Measurements from ENCODE around the gene ZNF385B.
"Not testable (repeated sequence)": the region's sequence is repeated elsewhere in the genome, so short reads cannot be mapped to it uniquely, and the experiment has no call there.

ZNF385B gene

GRCh38 chr2:179861416-179862067 lies at the start of gene ZNF385B:
Gene ZNF385B, minus strand, starts transcription at chr2:179861612.
- H3K9ac ChIP-seq, result peak within 1 kb of the TSS in 7 of 11 experiments; percentile 19 to 50 (median 38); a peak in 8 of 22 replicates
- no peak within 1 kb of the TSS for H3K27ac ChIP-seq
- no peaks in the 10 kb centered on the region; a peak in 1 of 22 replicates for H3K9me3 ChIP-seq (replicated peaks in 1 of 11)
- peaks cover 0 to 20% (median 7%) of the 10 kb centered on the region in 11 experiments; a peak in 8 of 22 replicates for H4K20me1 ChIP-seq
- peaks cover 55 to 81% (median 68%) of the 10 kb centered on the region in 11 experiments for H3K27me3 ChIP-seq
- H3K36me3 ChIP-seq, result no peaks in the 10 kb centered on the region
- peak within 1 kb of the TSS; percentile 92 to 99 (median 96) for H3K4me2 ChIP-seq
- peaks cover 6 to 16% (median 12%) of the 10 kb centered on the region in 10 experiments; a peak in 17 of 20 replicates for H3K4me1 ChIP-seq
- no peak for TF ChIP-seq Cebpa-rat (IDR thresholded peaks at IDR 0.05)
- peak within 1 kb of the TSS; percentile 55 to 71 (median 62) for H3K4me3 ChIP-seq

- Histone ChIP-seq H3K36me3 (no peaks in the 10 kb centered on the region), H4K20me1 (no peaks in the 10 kb centered on the region), H3K4me3 (no peak overlapping the region), H3K4me2 (no peak overlapping the region), H3K4me1 (no peaks in the 10 kb centered on the region), H3K27ac (no peak overlapping the region), H3K9me3 (replicated peaks in 1 of 11) (no peaks in the 10 kb centered on the region), H3K9ac (no peak overlapping the region), H3K27me3 (no peaks in the 10 kb centered on the region)
- TF ChIP-seq Cebpa-rat (IDR thresholded peaks at IDR 0.05), result no peak
These were observed 49.3 kb upstream of the ZNF385B start for GRCh38 chr2:179910735-179911113.

- H4K20me1 ChIP-seq, result no peaks in the 10 kb centered on the region
- H3K9me3 ChIP-seq (replicated peaks in 1 of 11), result no peaks in the 10 kb centered on the region
- H3K9ac ChIP-seq, result no peak overlapping the region
- H3K4me3 ChIP-seq, result no peak overlapping the region
- no peaks in the 10 kb centered on the region for H3K4me1 ChIP-seq
- H3K27me3 ChIP-seq, result no peaks in the 10 kb centered on the region
- no peak overlapping the region for H3K27ac ChIP-seq
- no peak for TF ChIP-seq Cebpa-rat (IDR thresholded peaks at IDR 0.05)
- H3K4me2 ChIP-seq, result no peak overlapping the region
- no peaks in the 10 kb centered on the region for H3K36me3 ChIP-seq
These were observed 48.7 kb upstream of the ZNF385B start for GRCh38 chr2:179909845-179910734.

- no peaks in the 10 kb centered on the region for H3K4me1 ChIP-seq
- H3K36me3 ChIP-seq, result no peaks in the 10 kb centered on the region
- H3K9me3 ChIP-seq (replicated peaks in 1 of 11), result peaks cover 9 to 23% (median 18%) of the 10 kb centered on the region in 11 experiments; a peak in 19 of 22 replicates
- no peak for TF ChIP-seq Cebpa-rat (IDR thresholded peaks at IDR 0.05)
- no peak overlapping the region for H3K4me2 ChIP-seq
- H3K9ac ChIP-seq, result no peak overlapping the region
- no peak overlapping the region for H3K27ac ChIP-seq
- H3K4me3 ChIP-seq, result no peak overlapping the region
- H4K20me1 ChIP-seq, result no peaks in the 10 kb centered on the region
- no peaks in the 10 kb centered on the region for H3K27me3 ChIP-seq
These were observed 39.2 kb upstream of the ZNF385B start for GRCh38 chr2:179900655-179901054.

- Histone ChIP-seq H3K4me1 (no peaks in the 10 kb centered on the region), H3K4me3 (no peak overlapping the region), H3K9ac (no peak overlapping the region), H3K36me3 (no peaks in the 10 kb centered on the region), H3K27ac (no peak overlapping the region), H4K20me1 (no peaks in the 10 kb centered on the region), H3K27me3 (no peaks in the 10 kb centered on the region), H3K9me3 (replicated peaks in 1 of 11) (peaks cover 9 to 23% (median 18%) of the 10 kb centered on the region in 11 experiments; a peak in 19 of 22 replicates), H3K4me2 (no peak overlapping the region)
- TF ChIP-seq Cebpa-rat (IDR thresholded peaks at IDR 0.05), result no peak
These were observed 38.3 kb upstream of the ZNF385B start for GRCh38 chr2:179899666-179900065.

GRCh38 chr2:179898873-179899272 lies 37.5 kb upstream of the ZNF385B start:
- Histone ChIP-seq H4K20me1 (no peaks in the 10 kb centered on the region), H3K27ac (no peak overlapping the region), H3K36me3 (no peaks in the 10 kb centered on the region), H3K9ac (no peak overlapping the region), H3K27me3 (no peaks in the 10 kb centered on the region), H3K9me3 (replicated peaks in 1 of 11) (peaks cover 9 to 18% (median 14%) of the 10 kb centered on the region in 11 experiments; a peak in 19 of 22 replicates), H3K4me2 (no peak overlapping the region), H3K4me3 (no peak overlapping the region), H3K4me1 (no peaks in the 10 kb centered on the region)
- TF ChIP-seq Cebpa-rat (IDR thresholded peaks at IDR 0.05), result no peak

GRCh38 chr2:179893616-179894015 lies 32.2 kb upstream of the ZNF385B start:
- H4K20me1 ChIP-seq, result no peaks in the 10 kb centered on the region
- peaks cover 12 to 20% (median 14%) of the 10 kb centered on the region in 11 experiments; a peak in 20 of 22 replicates for H3K9me3 ChIP-seq (replicated peaks in 1 of 11)
- H3K4me1 ChIP-seq, result no peaks in the 10 kb centered on the region
- no peak for TF ChIP-seq Cebpa-rat (IDR thresholded peaks at IDR 0.05)
- H3K9ac ChIP-seq, result no peak overlapping the region
- no peak overlapping the region for H3K4me3 ChIP-seq
- no peaks in the 10 kb centered on the region for H3K36me3 ChIP-seq
- H3K27ac ChIP-seq, result no peak overlapping the region
- H3K27me3 ChIP-seq, result no peaks in the 10 kb centered on the region
- H3K4me2 ChIP-seq, result no peak overlapping the region

- Histone ChIP-seq H4K20me1 (no peaks in the 10 kb centered on the region), H3K9ac (no peak overlapping the region), H3K4me3 (no peak overlapping the region), H3K36me3 (no peaks in the 10 kb centered on the region), H3K27ac (no peak overlapping the region), H3K9me3 (replicated peaks in 1 of 11) (peaks cover 18 to 32% (median 23%) of the 10 kb centered on the region in 11 experiments; a peak in 20 of 22 replicates), H3K4me2 (no peak overlapping the region), H3K27me3 (no peaks in the 10 kb centered on the region), H3K4me1 (no peaks in the 10 kb centered on the region)
- TF ChIP-seq Cebpa-rat (IDR thresholded peaks at IDR 0.05), result no peak
These were observed 29.8 kb upstream of the ZNF385B start for GRCh38 chr2:179891237-179891636.

GRCh38 chr2:179890666-179891065 lies 29.3 kb upstream of the ZNF385B start:
- H4K20me1 ChIP-seq, result no peaks in the 10 kb centered on the region
- no peak overlapping the region for H3K27ac ChIP-seq
- TF ChIP-seq Cebpa-rat (IDR thresholded peaks at IDR 0.05), result no peak
- no peaks in the 10 kb centered on the region for H3K4me1 ChIP-seq
- H3K27me3 ChIP-seq, result no peaks in the 10 kb centered on the region
- no peaks in the 10 kb centered on the region for H3K36me3 ChIP-seq
- peaks cover 18 to 32% (median 23%) of the 10 kb centered on the region in 11 experiments; a peak in 20 of 22 replicates for H3K9me3 ChIP-seq (replicated peaks in 1 of 11)
- H3K4me2 ChIP-seq, result no peak overlapping the region
- no peak overlapping the region for H3K4me3 ChIP-seq
- no peak overlapping the region for H3K9ac ChIP-seq

- not testable (repeated sequence) for H3K27me3 ChIP-seq, H3K9ac ChIP-seq, H3K36me3 ChIP-seq, H4K20me1 ChIP-seq, H3K4me2 ChIP-seq, H3K4me3 ChIP-seq, H3K4me1 ChIP-seq, H3K27ac ChIP-seq
- peaks cover 18 to 32% (median 23%) of the 10 kb centered on the region in 11 experiments; a peak in 20 of 22 replicates for H3K9me3 ChIP-seq (replicated peaks in 1 of 11)
These were observed 27.2 kb upstream of the ZNF385B start for GRCh38 chr2:179888642-179889041.
